Hematopoietic multipotent progenitor cell treated with erythropoietin and hydrocortisone succinate and interleukin-3 and kit ligand, for 15 days (in vitro differentiated cells): Measurements from ENCODE around the gene GPR132.
"Not testable (repeated sequence)": the region's sequence is repeated elsewhere in the genome, so short reads cannot be mapped to it uniquely, and the experiment has no call there.

Source experiments
- DNase-seq: peaks from one replicate; pipeline ENCODE4 v3.0.0-alpha.2; 2015; ENCODE audit warnings: low spot score

The GPR132 gene

DNA sequence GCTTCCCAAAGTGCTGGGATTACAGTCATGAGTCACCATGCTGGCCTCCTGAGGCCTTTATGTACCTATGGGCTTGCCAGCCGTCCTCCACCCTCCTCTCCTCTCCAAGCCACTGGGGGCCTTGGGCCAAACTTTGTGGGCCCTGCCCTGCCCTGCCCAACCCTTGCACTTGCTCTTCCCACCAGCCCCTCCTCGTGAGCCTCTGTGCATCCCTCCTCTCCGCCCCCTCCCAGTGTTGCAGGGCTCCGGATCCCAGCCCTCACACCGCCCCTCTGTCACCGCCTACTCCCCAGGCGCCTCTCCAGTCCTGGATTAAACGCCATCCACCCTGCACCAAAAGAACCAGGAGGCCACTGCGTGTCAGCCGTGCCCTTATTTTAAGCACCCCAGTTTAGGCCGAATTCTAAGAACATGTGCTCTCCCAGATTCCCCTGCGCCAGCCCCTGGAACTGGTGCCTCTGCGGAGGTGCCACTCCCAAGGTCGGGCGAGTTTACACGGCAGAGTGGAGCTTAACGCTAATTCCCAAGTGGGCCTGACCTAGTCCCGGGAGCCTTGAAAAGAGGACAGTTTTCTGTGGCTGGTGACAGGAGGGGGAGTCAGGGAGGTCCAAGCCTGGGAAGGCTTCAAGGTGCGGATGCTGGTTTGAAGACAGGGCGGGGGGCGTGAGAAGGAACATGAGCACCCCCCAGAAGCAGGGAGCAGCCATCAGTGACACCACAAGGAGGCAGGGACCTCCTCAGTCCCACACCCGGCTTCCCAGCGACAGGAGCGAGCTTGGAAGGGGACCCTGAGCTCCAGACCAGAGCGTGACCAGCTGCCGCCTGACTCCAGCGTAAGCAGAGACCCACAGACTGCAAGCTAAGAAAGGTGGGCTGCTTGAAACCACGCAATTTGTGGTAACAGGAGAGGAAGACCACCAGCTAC, 23.1 kb downstream of the GPR132 start:
- DNase-seq: no peak

GRCh38 chr14:105039458-105040205, 25.6 kb downstream of the GPR132 start:
- DNase-seq: no peak

- not testable (repeated sequence) for DNase-seq
These were observed 29.6 kb downstream of the GPR132 start for GRCh38 chr14:105035616-105036015.

- DNase-seq: no peak
These were observed 30.8 kb downstream of the GPR132 start for GRCh38 chr14:105034315-105035039.

DNA sequence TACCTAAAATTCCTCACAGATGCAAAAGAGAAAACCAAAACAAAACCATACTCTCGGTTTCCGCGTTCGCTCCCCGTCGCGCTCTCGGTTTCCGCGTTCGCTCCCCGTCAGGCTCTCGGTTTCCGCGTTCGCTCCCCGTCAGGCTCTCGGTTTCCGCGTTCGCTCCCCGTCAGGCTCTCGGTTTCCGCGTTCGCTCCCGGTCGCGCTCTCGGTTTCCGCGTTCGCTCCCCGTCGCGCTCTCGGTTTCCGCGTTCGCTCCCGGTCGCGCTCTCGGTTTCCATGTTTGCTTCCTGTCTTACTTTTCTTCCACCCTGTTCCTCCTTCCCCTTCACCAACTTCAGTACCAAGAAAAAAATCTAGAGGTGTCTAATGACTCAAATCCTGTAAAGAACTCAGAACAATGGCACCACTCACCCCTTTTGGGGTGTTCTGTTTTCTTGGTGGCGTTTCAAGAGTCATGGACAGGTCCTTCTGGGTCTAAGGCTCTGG, 31.8 kb downstream of the GPR132 start:
- peak; percentile 15 for DNase-seq

GRCh38 chr14:105032451-105032901, 32.8 kb downstream of the GPR132 start:
- DNase-seq: not testable (repeated sequence)

- DNase-seq: no peak
These were observed 34.3 kb downstream of the GPR132 start for GRCh38 chr14:105030836-105031396.

GRCh38 chr14:105030194-105030593, 35.0 kb downstream of the GPR132 start:
- DNase-seq: no peak

DNA sequence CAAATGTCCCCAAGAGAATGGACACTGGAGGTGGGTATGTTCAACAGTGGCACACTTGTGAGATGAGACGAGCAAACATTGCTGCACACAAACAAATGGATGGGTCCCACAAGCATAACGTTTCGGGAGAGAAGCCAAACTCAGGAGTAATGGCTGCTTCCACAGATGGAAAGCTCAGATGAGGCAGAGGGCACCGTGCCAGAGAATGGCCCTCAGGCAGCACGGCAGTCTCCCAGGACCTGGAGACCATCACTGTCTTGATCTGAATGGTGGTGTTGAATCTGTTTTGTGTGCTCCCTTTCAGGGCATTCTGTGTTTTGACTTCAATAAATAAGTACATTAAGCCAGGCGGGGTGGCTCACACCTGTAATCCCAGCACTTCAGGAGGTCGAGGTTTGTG, 35.8 kb downstream of the GPR132 start:
- no peak for DNase-seq

DNA sequence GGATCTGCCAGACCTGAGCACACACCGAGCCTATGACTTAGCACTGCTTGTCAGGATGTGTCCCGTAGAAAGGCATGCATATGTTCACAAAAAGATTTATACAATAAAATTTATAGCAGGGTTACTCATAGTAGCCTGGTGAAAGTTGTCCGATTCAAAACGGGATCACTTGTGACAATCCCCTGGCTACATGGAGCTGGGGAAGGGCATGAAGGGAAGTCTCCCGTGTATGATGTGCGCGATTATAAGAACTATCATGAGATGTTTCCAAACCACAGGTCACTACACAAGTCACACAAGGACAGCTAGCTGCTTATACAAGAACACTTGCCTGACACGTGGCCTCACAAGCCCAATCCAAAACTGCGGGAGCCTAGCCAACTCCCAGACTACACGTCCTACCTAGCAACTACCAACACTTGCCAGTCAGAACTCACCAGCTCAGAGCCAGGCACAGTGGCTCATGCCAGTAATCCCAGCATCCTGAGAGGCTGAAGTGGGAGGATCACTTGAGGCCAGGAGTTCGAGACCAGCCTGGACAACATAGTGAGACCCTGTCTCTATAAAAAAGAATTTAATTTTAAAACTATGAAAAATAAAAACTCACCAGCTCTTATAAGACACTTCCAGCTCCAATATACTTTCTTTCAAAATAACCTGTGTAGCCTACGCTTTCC, 36.8 kb downstream of the GPR132 start:
- DNase-seq: no peak

GRCh38 chr14:105027718-105028117, 37.5 kb downstream of the GPR132 start:
- not testable (repeated sequence) for DNase-seq

- DNase-seq: no peak
These were observed 38.2 kb downstream of the GPR132 start for GRCh38 chr14:105026802-105027563.

- DNase-seq: no peak
These were observed 39.0 kb downstream of the GPR132 start for GRCh38 chr14:105026033-105026785.

GRCh38 chr14:105025429-105025828, 39.8 kb downstream of the GPR132 start:
- no peak for DNase-seq

GRCh38 chr14:105023791-105024480, 41.3 kb downstream of the GPR132 start:
- no peak for DNase-seq

GRCh38 chr14:105023144-105023543, 42.1 kb downstream of the GPR132 start:
- DNase-seq: no peak

DNA sequence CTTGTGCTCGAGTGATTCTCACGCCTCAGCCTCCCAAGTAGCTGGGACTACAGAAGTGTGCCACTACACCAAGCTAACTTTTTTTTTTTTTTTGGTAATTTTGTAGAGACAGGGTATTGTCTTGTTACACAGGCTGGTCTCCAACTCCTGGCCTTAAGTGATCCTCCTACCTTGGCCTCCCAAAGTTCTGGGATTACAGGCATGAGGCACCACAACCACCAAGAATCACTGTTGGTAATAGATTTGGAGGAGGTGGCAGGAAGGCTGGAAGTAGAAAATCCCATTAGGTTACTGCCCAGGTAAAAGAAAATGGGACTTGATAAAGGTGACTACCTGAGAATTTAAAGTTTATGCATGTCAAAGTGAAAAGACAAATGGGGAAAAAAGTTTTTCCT, 43.0 kb downstream of the GPR132 start:
- DNase-seq: no peak

GRCh38 chr14:105021656-105022275, 43.5 kb downstream of the GPR132 start:
- no peak for DNase-seq
